Measurements from ENCODE around the gene TMEM63B.
A peak's percentile ranks its signal among the peaks of the same experiment; 100 is the strongest.

DNA sequence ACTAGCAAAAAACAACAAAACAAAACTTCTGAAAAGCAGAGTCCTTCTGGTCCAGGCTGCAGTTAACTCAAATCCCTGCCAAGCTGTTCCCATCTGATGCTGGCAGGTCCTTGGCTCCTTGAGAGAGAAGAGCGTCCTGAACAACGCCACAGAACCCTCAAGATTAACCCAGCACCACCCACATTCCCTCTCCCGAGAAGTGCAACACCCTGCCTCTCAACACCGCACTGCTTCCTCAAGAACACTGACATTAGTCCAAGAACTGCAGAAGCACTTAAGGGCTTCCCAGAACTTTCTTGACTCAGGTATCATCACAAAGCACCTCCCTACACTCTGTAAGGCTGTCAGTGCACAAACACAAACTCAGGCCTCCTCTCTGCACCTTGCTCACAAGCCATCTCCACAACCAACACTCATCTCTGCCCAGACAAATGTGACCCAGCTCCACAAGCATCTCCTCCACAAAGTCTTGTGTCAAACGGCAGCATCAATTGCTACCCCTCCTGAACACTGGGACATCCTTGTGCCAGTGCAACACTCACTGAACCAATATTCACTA is 7.6 kb upstream of the TMEM63B start:
- peak in 1 of 4 donors; percentile 54 for TF ChIP-seq POLR2A (IDR thresholded peaks at IDR 0.05)
- TF ChIP-seq, protein P1, sequence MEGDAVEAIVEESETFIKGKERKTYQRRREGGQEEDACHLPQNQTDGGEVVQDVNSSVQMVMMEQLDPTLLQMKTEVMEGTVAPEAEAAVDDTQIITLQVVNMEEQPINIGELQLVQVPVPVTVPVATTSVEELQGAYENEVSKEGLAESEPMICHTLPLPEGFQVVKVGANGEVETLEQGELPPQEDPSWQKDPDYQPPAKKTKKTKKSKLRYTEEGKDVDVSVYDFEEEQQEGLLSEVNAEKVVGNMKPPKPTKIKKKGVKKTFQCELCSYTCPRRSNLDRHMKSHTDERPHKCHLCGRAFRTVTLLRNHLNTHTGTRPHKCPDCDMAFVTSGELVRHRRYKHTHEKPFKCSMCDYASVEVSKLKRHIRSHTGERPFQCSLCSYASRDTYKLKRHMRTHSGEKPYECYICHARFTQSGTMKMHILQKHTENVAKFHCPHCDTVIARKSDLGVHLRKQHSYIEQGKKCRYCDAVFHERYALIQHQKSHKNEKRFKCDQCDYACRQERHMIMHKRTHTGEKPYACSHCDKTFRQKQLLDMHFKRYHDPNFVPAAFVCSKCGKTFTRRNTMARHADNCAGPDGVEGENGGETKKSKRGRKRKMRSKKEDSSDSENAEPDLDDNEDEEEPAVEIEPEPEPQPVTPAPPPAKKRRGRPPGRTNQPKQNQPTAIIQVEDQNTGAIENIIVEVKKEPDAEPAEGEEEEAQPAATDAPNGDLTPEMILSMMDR (IDR thresholded peaks at IDR 0.05), result no peak
- peak; percentile 48 to 98 (median 90) for TF ChIP-seq EP300 (IDR thresholded peaks at IDR 0.05)
- TF ChIP-seq POLR2AphosphoS5 (IDR thresholded peaks at IDR 0.05), result peak; percentile 82 to 88
